ENCODE measurements around the gene MEP1B. TPM values are rescaled to one million over a fixed set of nuclear protein-coding genes. Genes with fewer than 3 reads are reported as not detected.
"Not testable (repeated sequence)": the region's sequence is repeated elsewhere in the genome, so short reads cannot be mapped to it uniquely, and the experiment has no call there.

Gene MEP1B
- total and polyA plus RNA-seq, 5 donors from 2014 or later = 0.42 TPM; not detected in 4

GRCh38 chr18:32213693-32214092 lies 23.9 kb downstream of the MEP1B start:
- no peak overlapping the region for H3K4me3 Mint-ChIP-seq
- no peak for ATAC-seq (ENCODE audit: low read depth in 2 of 2)
- Histone ChIP-seq H3K4me1 (ENCODE audit: control insufficient read depth, insufficient read depth, low read length, poor library complexity, severe bottlenecking) (no peaks in the 10 kb centered on the region), H3K27ac (ENCODE audit: insufficient read depth, low read length, poor library complexity, severe bottlenecking) (no peak overlapping the region), H3K9me3 (ENCODE audit: control insufficient read depth in 2 of 2, low read length in 2 of 2) (no peaks in the 10 kb centered on the region), H3K4me3 (ENCODE audit: low read depth, low read length) (no peak overlapping the region), H3K27me3 (ENCODE audit: control insufficient read depth, insufficient read depth, low read length) (peaks cover 3% of the 10 kb centered on the region), H3K36me3 (ENCODE audit: control insufficient read depth, insufficient read depth, low read length) (no peaks in the 10 kb centered on the region)
- H3K9me3 Mint-ChIP-seq = no peaks in the 10 kb centered on the region
- H3K27me3 Mint-ChIP-seq = peaks cover 5% of the 10 kb centered on the region
- no peaks in the 10 kb centered on the region for H3K4me1 Mint-ChIP-seq
- H3K27ac Mint-ChIP-seq = no peak overlapping the region
- DNase-seq = no peak
- no peaks in the 10 kb centered on the region for H3K36me3 Mint-ChIP-seq

GRCh38 chr18:32216390-32216789 lies 26.6 kb downstream of the MEP1B start:
- Mint-ChIP-seq H3K4me1 (no peaks in the 10 kb centered on the region), H3K4me3 (no peak overlapping the region), H3K27me3 (peaks cover 5% of the 10 kb centered on the region), H3K9me3 (peaks cover 0 to 1% (median 0%) of the 10 kb centered on the region in 7 donors), H3K36me3 (no peaks in the 10 kb centered on the region), H3K27ac (no peak overlapping the region)
- H3K9me3 ChIP-seq (ENCODE audit: control insufficient read depth in 2 of 2, low read length in 2 of 2) = no peaks in the 10 kb centered on the region
- H3K27me3 ChIP-seq (ENCODE audit: control insufficient read depth, insufficient read depth, low read length) = peaks cover 3% of the 10 kb centered on the region
- ATAC-seq (ENCODE audit: low read depth in 2 of 2) (no peak), DNase-seq (no peak)
- H3K4me1 ChIP-seq (ENCODE audit: control insufficient read depth, insufficient read depth, low read length, poor library complexity, severe bottlenecking) = no peaks in the 10 kb centered on the region
- no peak overlapping the region for H3K27ac ChIP-seq (ENCODE audit: insufficient read depth, low read length, poor library complexity, severe bottlenecking)
- H3K4me3 ChIP-seq (ENCODE audit: low read depth, low read length) = no peak overlapping the region
- H3K36me3 ChIP-seq (ENCODE audit: control insufficient read depth, insufficient read depth, low read length) = no peaks in the 10 kb centered on the region

GRCh38 chr18:32219431-32220018 lies 29.7 kb downstream of the MEP1B start:
- Histone ChIP-seq H3K4me1 (ENCODE audit: control insufficient read depth, insufficient read depth, low read length, poor library complexity, severe bottlenecking) (no peaks in the 10 kb centered on the region), H3K9me3 (ENCODE audit: control insufficient read depth in 2 of 2, low read length in 2 of 2) (no peaks in the 10 kb centered on the region), H3K36me3 (ENCODE audit: control insufficient read depth, insufficient read depth, low read length) (no peaks in the 10 kb centered on the region), H3K27ac (ENCODE audit: insufficient read depth, low read length, poor library complexity, severe bottlenecking) (no peak overlapping the region), H3K4me3 (ENCODE audit: low read depth, low read length) (no peak overlapping the region), H3K27me3 (ENCODE audit: control insufficient read depth, insufficient read depth, low read length) (no peaks in the 10 kb centered on the region)
- peaks cover 0 to 2% (median 0%) of the 10 kb centered on the region in 7 donors for H3K9me3 Mint-ChIP-seq
- no peak overlapping the region for H3K4me3 Mint-ChIP-seq
- ATAC-seq (ENCODE audit: low read depth in 2 of 2) (no peak), DNase-seq (no peak)
- H3K36me3 Mint-ChIP-seq = no peaks in the 10 kb centered on the region
- no peaks in the 10 kb centered on the region for H3K4me1 Mint-ChIP-seq
- no peaks in the 10 kb centered on the region for H3K27me3 Mint-ChIP-seq
- no peak overlapping the region for H3K27ac Mint-ChIP-seq

- H3K9me3 Mint-ChIP-seq; H3K9me3 ChIP-seq (ENCODE audit: control insufficient read depth in 2 of 2, low read length in 2 of 2); H3K4me3 Mint-ChIP-seq; H3K36me3 ChIP-seq (ENCODE audit: control insufficient read depth, insufficient read depth, low read length); H3K4me3 ChIP-seq (ENCODE audit: low read depth, low read length); H3K4me1 ChIP-seq (ENCODE audit: control insufficient read depth, insufficient read depth, low read length, poor library complexity, severe bottlenecking); H3K27me3 ChIP-seq (ENCODE audit: control insufficient read depth, insufficient read depth, low read length); H3K27ac ChIP-seq (ENCODE audit: insufficient read depth, low read length, poor library complexity, severe bottlenecking); H3K27ac Mint-ChIP-seq; H3K36me3 Mint-ChIP-seq; ATAC-seq (ENCODE audit: low read depth in 2 of 2); DNase-seq; H3K4me1 Mint-ChIP-seq; H3K27me3 Mint-ChIP-seq: not testable (repeated sequence)
Observed at GRCh38 chr18:32233348-32233747, 43.5 kb downstream of the MEP1B start.

DNA sequence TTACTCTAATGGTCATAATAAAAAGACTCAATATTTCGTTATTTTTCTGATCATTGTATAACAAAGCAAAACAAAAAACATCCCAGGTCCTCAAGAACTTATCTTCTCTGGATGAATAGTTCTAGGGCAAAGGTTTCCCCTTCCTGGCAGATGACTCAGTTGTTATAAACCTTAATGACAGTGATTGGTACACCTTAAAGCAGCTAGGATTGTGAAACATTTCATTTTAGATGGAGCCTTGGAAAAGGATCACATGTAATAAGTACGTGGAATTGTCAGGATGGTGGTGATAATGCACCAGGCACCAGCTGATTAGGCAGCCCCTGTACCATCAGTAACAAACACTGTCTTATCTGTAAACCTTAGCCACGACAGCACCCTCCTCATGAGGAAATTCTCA lies 47.2 kb downstream of the MEP1B start:
- no peak overlapping the region for H3K27ac ChIP-seq (ENCODE audit: insufficient read depth, low read length, poor library complexity, severe bottlenecking)
- no peaks in the 10 kb centered on the region for H3K36me3 Mint-ChIP-seq
- H3K27ac Mint-ChIP-seq = no peak overlapping the region
- H3K27me3 ChIP-seq (ENCODE audit: control insufficient read depth, insufficient read depth, low read length) = peaks cover 7% of the 10 kb centered on the region
- H3K9me3 Mint-ChIP-seq = peaks cover 0 to 4% (median 0%) of the 10 kb centered on the region in 7 donors
- H3K36me3 ChIP-seq (ENCODE audit: control insufficient read depth, insufficient read depth, low read length) = no peaks in the 10 kb centered on the region
- H3K27me3 Mint-ChIP-seq = peaks cover 7% of the 10 kb centered on the region
- H3K4me3 Mint-ChIP-seq = no peak overlapping the region
- H3K4me1 Mint-ChIP-seq = no peaks in the 10 kb centered on the region
- H3K9me3 ChIP-seq (ENCODE audit: control insufficient read depth in 2 of 2, low read length in 2 of 2) = no peaks in the 10 kb centered on the region
- no peaks in the 10 kb centered on the region for H3K4me1 ChIP-seq (ENCODE audit: control insufficient read depth, insufficient read depth, low read length, poor library complexity, severe bottlenecking)
- ATAC-seq (ENCODE audit: low read depth in 2 of 2) (no peak), DNase-seq (no peak)
- H3K4me3 ChIP-seq (ENCODE audit: low read depth, low read length) = no peak overlapping the region

DNA sequence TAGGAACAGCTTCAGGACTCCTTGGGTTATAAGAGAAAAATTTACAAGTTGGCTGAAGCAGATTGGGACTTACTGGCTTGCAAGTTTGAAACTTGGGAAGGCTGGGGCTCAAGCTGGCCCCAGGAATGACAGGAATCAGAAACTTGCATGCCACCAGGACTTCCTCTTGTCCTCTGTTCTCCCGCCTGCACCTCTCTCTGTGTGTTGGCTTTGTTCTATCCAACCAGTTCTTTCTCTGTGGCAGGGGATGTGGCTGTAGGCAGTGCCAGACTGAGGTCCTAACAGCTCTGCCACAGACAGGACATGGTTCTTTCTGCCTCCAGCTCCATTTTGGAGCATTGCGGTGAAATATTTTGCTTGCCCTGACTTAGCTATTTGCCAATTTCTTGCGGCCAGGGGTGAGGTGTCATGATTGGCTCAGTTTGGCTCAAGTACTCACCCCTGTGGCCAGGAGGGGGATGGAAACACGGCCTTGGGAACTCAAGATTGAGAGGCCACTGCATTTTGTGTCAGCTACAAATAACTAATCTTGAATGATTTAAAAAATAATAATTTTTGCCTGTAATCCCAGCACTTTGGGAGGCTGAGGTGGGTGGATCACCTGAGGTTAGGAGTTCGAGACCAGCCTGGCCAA lies 48.9 kb downstream of the MEP1B start:
- no peak overlapping the region for H3K27ac ChIP-seq (ENCODE audit: insufficient read depth, low read length, poor library complexity, severe bottlenecking)
- no peak overlapping the region for H3K4me3 ChIP-seq (ENCODE audit: low read depth, low read length)
- H3K4me3 Mint-ChIP-seq = no peak overlapping the region
- no peaks in the 10 kb centered on the region for H3K36me3 Mint-ChIP-seq
- H3K27me3 ChIP-seq (ENCODE audit: control insufficient read depth, insufficient read depth, low read length) = peaks cover 9% of the 10 kb centered on the region
- peaks cover 0 to 3% (median 0%) of the 10 kb centered on the region in 7 donors for H3K9me3 Mint-ChIP-seq
- ATAC-seq (ENCODE audit: low read depth in 2 of 2) (no peak), DNase-seq (no peak)
- no peaks in the 10 kb centered on the region for H3K4me1 ChIP-seq (ENCODE audit: control insufficient read depth, insufficient read depth, low read length, poor library complexity, severe bottlenecking)
- no peaks in the 10 kb centered on the region for H3K9me3 ChIP-seq (ENCODE audit: control insufficient read depth in 2 of 2, low read length in 2 of 2)
- no peak overlapping the region for H3K27ac Mint-ChIP-seq
- no peaks in the 10 kb centered on the region for H3K4me1 Mint-ChIP-seq
- H3K36me3 ChIP-seq (ENCODE audit: control insufficient read depth, insufficient read depth, low read length) = no peaks in the 10 kb centered on the region
- peaks cover 7% of the 10 kb centered on the region for H3K27me3 Mint-ChIP-seq

- no peak overlapping the region for H3K27ac Mint-ChIP-seq
- no peak overlapping the region for H3K4me3 ChIP-seq (ENCODE audit: low read depth, low read length)
- H3K4me1 Mint-ChIP-seq = no peaks in the 10 kb centered on the region
- no peak overlapping the region for H3K27ac ChIP-seq (ENCODE audit: insufficient read depth, low read length, poor library complexity, severe bottlenecking)
- peaks cover 4% of the 10 kb centered on the region for H3K27me3 Mint-ChIP-seq
- ATAC-seq (ENCODE audit: low read depth in 2 of 2) (no peak), DNase-seq (no peak)
- peaks cover 0 to 3% (median 0%) of the 10 kb centered on the region in 7 donors for H3K9me3 Mint-ChIP-seq
- H3K36me3 ChIP-seq (ENCODE audit: control insufficient read depth, insufficient read depth, low read length) = no peaks in the 10 kb centered on the region
- no peaks in the 10 kb centered on the region for H3K36me3 Mint-ChIP-seq
- H3K9me3 ChIP-seq (ENCODE audit: control insufficient read depth in 2 of 2, low read length in 2 of 2) = no peaks in the 10 kb centered on the region
- no peak overlapping the region for H3K4me3 Mint-ChIP-seq
- H3K27me3 ChIP-seq (ENCODE audit: control insufficient read depth, insufficient read depth, low read length) = peaks cover 5% of the 10 kb centered on the region
- H3K4me1 ChIP-seq (ENCODE audit: control insufficient read depth, insufficient read depth, low read length, poor library complexity, severe bottlenecking) = no peaks in the 10 kb centered on the region
Observed at GRCh38 chr18:32242395-32242794, 52.6 kb downstream of the MEP1B start.

GRCh38 chr18:32243358-32243757 lies 53.5 kb downstream of the MEP1B start:
- DNase-seq (no peak), ATAC-seq (ENCODE audit: low read depth in 2 of 2) (no peak)
- Histone ChIP-seq H3K27ac (ENCODE audit: insufficient read depth, low read length, poor library complexity, severe bottlenecking) (no peak overlapping the region), H3K36me3 (ENCODE audit: control insufficient read depth, insufficient read depth, low read length) (no peaks in the 10 kb centered on the region), H3K9me3 (ENCODE audit: control insufficient read depth in 2 of 2, low read length in 2 of 2) (no peaks in the 10 kb centered on the region), H3K27me3 (ENCODE audit: control insufficient read depth, insufficient read depth, low read length) (peaks cover 5% of the 10 kb centered on the region), H3K4me3 (ENCODE audit: low read depth, low read length) (no peak overlapping the region), H3K4me1 (ENCODE audit: control insufficient read depth, insufficient read depth, low read length, poor library complexity, severe bottlenecking) (no peaks in the 10 kb centered on the region)
- Mint-ChIP-seq H3K4me3 (no peak overlapping the region), H3K9me3 (peaks cover 0 to 3% (median 0%) of the 10 kb centered on the region in 7 donors), H3K27me3 (no peaks in the 10 kb centered on the region), H3K27ac (no peak overlapping the region), H3K36me3 (no peaks in the 10 kb centered on the region), H3K4me1 (no peaks in the 10 kb centered on the region)
